Measurements from ENCODE around the gene C16orf89.

The C16orf89 gene

GRCh38 chr16:5005916-5006315 lies 59.8 kb downstream of the C16orf89 start:
- Histone ChIP-seq H3K4me3 (no peak overlapping the region), H3K27ac (no peak overlapping the region)
- no peak for DNase-seq (ENCODE audit: low spot score)
- no peak for TF ChIP-seq CTCF (IDR thresholded peaks at IDR 0.05)

- no peak overlapping the region for H3K27ac ChIP-seq
- H3K4me3 ChIP-seq: no peak overlapping the region
- no peak for DNase-seq (ENCODE audit: low spot score)
- no peak for TF ChIP-seq CTCF (IDR thresholded peaks at IDR 0.05)
Observed at GRCh38 chr16:5004311-5004710, 61.4 kb downstream of the C16orf89 start.

GRCh38 chr16:5003828-5004227 lies 61.9 kb downstream of the C16orf89 start:
- TF ChIP-seq CTCF (IDR thresholded peaks at IDR 0.05): no peak
- H3K27ac ChIP-seq: no peak overlapping the region
- DNase-seq (ENCODE audit: low spot score): no peak
- no peak overlapping the region for H3K4me3 ChIP-seq

GRCh38 chr16:5003211-5003610 lies 62.5 kb downstream of the C16orf89 start:
- DNase-seq (ENCODE audit: low spot score): no peak
- TF ChIP-seq CTCF (IDR thresholded peaks at IDR 0.05): no peak
- Histone ChIP-seq H3K27ac (no peak overlapping the region), H3K4me3 (no peak overlapping the region)

- no peak for DNase-seq (ENCODE audit: low spot score)
- no peak for TF ChIP-seq CTCF (IDR thresholded peaks at IDR 0.05)
- H3K4me3 ChIP-seq: no peak overlapping the region
- no peak overlapping the region for H3K27ac ChIP-seq
Observed at GRCh38 chr16:5002699-5003143, 63.0 kb downstream of the C16orf89 start.

- no peak for DNase-seq (ENCODE audit: low spot score)
- no peak for TF ChIP-seq CTCF (IDR thresholded peaks at IDR 0.05)
Observed at GRCh38 chr16:5001986-5002385, 63.8 kb downstream of the C16orf89 start.

GRCh38 chr16:5001571-5001970 lies 64.2 kb downstream of the C16orf89 start:
- DNase-seq (ENCODE audit: low spot score): no peak
- H3K27ac ChIP-seq: no peak overlapping the region

More at GRCh38 chr16:5001986-5002385, 63.8 kb downstream of the C16orf89 start:
- Histone ChIP-seq H3K27ac (no peak overlapping the region), H3K4me3 (no peak overlapping the region)

More at GRCh38 chr16:5001571-5001970, 64.2 kb downstream of the C16orf89 start:
- no peak overlapping the region for H3K4me3 ChIP-seq
- TF ChIP-seq CTCF (IDR thresholded peaks at IDR 0.05): no peak

All from coronary artery (tissue), 2 donors.